A673 (cell line): ENCODE data around the gene EQTN.

Experiments used
- EZH2 ChIP-seq: fragments of 200-600 bp; sonication (generic); IDR thresholded peaks from 2 replicates; pipeline ENCODE4 v1.6.1; 2017; ENCODE audit warnings: borderline replicate concordance, low read depth, mild to moderate bottlenecking, mixed read lengths, antibody characterized with exemption, low read length; ENCODE audit not compliant: poor library complexity, severe bottlenecking
- TF ChIP-seq, protein P1 (sequence below): fragments of 300-800, 200-600 bp; sonication (generic); conservative IDR thresholded peaks from 2 replicates; pipeline ENCODE4 v1.5.1; 2017; ENCODE audit warnings: low read depth, mild to moderate bottlenecking, antibody characterized with exemption, low read length, moderate library complexity, mixed read lengths

- TF ChIP-seq, protein P1, sequence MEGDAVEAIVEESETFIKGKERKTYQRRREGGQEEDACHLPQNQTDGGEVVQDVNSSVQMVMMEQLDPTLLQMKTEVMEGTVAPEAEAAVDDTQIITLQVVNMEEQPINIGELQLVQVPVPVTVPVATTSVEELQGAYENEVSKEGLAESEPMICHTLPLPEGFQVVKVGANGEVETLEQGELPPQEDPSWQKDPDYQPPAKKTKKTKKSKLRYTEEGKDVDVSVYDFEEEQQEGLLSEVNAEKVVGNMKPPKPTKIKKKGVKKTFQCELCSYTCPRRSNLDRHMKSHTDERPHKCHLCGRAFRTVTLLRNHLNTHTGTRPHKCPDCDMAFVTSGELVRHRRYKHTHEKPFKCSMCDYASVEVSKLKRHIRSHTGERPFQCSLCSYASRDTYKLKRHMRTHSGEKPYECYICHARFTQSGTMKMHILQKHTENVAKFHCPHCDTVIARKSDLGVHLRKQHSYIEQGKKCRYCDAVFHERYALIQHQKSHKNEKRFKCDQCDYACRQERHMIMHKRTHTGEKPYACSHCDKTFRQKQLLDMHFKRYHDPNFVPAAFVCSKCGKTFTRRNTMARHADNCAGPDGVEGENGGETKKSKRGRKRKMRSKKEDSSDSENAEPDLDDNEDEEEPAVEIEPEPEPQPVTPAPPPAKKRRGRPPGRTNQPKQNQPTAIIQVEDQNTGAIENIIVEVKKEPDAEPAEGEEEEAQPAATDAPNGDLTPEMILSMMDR: no peak
- TF ChIP-seq EZH2: no peak
These were observed 23.8 kb downstream of the EQTN start for GRCh38 chr9:27273186-27273585.
